ENCODE results near the gene TGIF2.
"Not testable (repeated sequence)": the region's sequence is repeated elsewhere in the genome, so short reads cannot be mapped to it uniquely, and the experiment has no call there.

Gene TGIF2

GRCh38 chr20:36614781-36615557, 41.6 kb downstream of the TGIF2 start:
- no peak for DNase-seq (ENCODE audit: low read depth, low spot score)

DNA sequence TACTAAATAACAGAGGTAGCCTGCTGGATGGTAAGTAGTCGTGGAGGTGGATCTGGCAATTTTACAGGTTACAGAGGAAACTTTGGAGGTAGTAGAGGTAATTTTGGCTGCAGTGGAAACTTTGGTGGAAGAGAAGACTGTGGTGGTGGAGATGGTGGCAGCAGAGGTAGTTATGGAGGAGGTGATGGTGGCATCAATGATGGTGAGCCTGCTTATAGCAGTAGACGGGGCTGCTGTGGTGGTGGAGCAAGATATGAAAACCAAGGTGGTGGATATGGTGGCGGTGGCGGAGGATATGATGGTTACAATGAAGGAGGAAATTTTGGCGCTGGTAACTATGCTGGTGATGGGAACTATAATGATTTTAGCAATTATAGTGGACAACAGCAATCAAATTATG, 47.5 kb downstream of the TGIF2 start:
- no peak for DNase-seq (ENCODE audit: low read depth, low spot score)

GRCh38 chr20:36623444-36623843, 50.0 kb downstream of the TGIF2 start:
- DNase-seq (ENCODE audit: low read depth, low spot score): no peak

DNA sequence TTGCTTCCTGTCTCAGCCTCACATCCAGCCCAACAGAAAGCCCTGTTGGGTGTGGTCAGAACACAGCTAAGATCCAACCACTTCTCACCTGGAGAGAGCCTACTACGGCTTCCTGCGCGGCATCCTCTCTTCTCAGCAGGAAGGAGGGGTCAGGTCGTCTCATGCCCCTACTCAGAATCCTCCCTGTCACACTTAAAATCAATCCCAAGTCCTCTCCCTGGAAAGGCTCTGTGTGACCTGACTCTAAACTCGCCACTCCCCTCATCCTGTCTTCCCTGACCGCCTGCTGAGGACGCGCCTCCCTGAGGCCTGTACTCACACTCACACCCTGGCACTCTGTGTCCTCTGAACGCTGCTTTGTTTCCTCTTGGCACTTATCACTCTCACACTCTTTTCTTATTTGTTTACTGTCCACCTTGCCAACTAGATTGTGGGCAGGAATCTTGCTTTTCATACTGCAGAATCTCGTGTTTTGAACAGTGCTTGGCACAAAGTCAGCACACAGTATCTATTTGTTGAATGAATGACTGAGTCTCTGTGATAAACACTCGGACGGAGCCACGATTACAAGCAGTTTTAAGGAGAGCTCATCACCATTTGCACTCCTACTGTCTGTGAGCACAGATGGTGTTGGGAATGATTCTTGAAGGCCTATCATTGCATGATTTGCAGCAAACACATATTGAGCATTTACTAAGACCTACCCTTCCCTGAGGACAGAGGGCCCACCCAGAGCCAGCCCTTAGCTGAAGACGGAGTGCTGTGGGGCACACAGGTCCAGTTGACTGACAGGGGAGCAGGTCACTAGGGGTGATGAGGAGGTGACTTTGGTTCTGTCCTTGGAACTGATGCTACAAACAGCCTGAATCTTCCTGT, 50.9 kb downstream of the TGIF2 start:
- DNase-seq (ENCODE audit: low read depth, low spot score): no peak

GRCh38 chr20:36624944-36625324, 51.5 kb downstream of the TGIF2 start:
- DNase-seq (ENCODE audit: low read depth, low spot score): no peak

DNA sequence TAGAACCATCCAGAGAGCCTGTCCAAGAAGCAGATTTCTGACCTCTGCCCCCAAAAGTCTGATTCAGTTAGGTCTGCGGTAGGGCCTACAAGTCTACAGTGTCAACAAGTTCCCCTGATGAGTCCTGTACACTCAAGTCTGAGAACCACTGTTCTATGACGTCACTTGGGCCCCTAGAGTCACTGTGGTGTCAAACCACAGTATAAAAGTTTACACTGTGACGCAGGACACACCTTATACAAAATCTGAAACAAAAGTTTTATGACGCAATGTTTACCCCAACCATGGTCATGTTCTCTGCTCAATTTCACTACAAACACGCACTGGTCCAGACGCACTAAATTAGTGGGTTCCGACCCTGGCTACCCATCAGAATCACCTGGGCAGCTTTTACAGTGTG, 54.7 kb downstream of the TGIF2 start:
- DNase-seq (ENCODE audit: low read depth, low spot score): no peak

- no peak for DNase-seq (ENCODE audit: low read depth, low spot score)
Measured at GRCh38 chr20:36629719-36630681, 56.6 kb downstream of the TGIF2 start.

GRCh38 chr20:36631646-36632045, 58.2 kb downstream of the TGIF2 start:
- DNase-seq (ENCODE audit: low read depth, low spot score): no peak

DNA sequence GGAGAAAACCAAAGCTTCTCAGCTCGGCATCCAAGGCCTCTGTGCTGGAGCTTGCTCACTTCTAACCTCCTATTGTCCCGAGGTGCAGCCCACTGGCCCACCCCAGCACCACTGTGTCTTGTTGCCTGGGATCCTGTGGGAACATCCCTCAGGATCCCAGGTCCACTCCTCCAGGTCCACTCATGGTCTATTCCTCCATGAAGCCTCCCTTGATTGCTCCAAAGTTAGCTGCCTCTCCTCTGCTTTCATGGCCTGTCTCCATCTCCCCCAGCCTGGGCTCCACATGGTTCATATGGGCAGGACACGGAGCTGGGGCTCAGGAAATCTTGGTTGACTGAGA, 58.7 kb downstream of the TGIF2 start:
- DNase-seq (ENCODE audit: low read depth, low spot score): no peak

DNA sequence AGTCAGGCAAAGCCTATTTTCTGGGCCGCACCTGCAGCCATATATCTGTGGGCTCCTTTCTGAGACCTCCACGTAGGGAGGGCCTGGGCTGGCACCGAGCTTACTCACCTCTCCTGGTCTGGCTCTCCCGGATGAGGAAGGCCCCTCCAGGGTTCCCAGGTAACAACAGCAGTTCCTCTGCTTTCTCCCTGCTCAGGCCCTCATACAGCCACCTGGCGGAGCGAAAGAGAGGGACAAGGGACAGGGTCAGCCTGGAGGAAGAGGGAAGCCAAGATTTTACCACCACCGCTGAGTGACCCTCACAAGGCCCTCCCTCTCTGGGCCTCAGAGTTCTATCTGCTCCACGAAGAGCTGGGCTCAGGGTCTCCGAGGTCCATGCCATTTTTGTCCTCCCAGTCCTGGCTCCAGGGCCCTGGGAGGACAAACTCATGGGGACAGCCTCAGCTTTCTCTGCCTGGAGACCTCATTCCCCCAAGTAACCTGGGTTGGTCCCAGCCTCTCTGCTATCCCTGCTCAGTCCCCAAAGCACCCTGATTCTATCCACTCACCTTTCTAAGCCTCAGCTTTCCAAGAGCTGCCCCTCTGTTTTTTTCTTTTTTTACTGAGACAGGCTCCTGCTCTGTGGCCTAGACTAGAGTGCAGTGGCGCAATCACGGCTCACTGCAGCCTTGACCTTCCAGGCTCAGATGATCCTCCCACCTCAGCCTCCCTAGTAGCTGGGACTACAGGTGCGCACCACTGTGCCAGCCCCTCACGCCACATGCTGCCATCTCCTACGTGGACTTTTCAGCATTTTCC, 59.3 kb downstream of the TGIF2 start:
- no peak for DNase-seq (ENCODE audit: low read depth, low spot score)

- DNase-seq (ENCODE audit: low read depth, low spot score): no peak
Measured at GRCh38 chr20:36633285-36633772, 59.9 kb downstream of the TGIF2 start.

DNA sequence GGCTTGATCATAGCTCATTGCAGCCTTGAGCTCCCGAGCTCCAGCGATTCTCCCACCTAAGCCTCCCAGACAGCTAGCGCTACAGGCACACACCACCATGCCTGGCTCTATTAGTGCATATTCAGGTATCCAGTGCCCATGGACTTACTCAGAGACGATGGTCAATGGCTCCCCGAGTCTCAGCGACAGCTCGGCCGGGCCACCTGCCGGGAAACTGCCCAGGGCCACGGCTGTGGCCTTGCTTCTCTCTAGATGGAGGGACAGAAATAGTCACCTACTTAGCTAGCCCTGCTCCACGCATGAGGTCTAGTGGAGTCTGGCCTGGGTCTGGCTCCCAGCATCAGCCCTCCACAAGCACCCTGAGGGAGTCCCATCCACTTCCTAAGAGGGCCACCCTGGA, 60.9 kb downstream of the TGIF2 start:
- no peak for DNase-seq (ENCODE audit: low read depth, low spot score)

DNA sequence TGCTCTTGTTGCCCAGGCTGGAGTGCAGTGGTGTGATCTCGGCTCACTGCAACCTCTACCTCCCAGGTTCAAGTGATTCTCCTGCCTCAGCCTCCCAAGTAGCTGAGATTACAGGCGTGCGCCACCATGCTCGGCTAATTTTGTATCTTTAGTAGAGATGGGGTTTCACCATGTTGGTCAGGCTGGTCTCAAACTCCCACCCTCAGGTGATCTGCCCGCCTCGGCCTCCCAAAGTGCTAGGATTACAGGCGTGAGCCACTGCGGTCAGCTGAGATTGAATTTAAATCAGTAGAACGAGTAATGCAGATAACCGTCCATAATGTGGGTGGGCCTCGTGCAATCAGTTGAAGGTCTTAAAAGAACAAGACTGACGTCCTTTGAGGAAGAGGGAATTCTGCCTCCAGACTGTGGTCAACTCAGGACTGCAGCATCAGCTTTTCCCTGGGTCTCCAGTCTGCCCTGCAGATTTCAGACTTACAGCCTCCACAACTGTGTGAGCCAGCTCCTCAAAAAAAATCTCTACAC, 65.5 kb downstream of the TGIF2 start:
- DNase-seq (ENCODE audit: low read depth, low spot score): not testable (repeated sequence)

DNA sequence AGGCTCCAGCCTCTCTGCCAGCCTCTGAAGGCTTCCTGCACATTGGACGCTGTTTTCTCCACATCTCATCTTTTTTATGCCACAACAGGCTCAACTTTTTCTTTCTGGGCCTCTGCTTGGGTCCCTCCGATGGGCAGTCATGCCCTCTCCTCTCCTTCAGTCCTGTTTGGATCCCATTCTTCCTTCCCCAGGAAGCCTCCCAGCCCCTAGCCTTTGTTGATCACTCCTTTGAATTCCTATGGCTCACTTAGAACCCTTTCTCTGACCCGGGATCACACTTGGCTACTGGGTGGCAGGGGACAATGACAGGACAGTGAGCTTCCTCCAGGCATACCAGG, 68.1 kb downstream of the TGIF2 start:
- no peak for DNase-seq (ENCODE audit: low read depth, low spot score)

DNA sequence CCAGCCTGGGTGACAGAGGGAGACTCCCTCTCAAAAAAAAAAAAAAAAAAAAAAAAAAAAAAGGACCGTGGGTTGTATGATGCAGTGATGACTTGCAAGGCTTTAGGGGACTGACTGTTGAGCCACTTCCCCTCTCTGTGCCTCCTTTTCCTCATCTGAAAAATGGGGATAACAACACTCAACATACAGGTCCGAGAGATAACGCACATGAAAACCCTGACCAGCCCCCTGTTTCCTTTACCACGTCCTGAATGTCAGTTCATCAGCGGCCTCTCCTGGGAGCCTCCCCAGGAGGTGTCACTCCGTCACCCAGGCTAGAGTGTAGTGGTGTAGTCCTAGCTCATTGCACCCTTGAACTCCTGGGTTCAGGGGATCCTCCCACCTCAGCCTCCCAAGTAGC, 68.7 kb downstream of the TGIF2 start:
- no peak for DNase-seq (ENCODE audit: low read depth, low spot score)
